ENCODE measurements around the gene AIFM1. TPM values are rescaled to one million over a fixed set of nuclear protein-coding genes. Genes with fewer than 3 reads are reported as not detected.

AIFM1 gene
- total RNA-seq, 3 donors from 2014 or later, result 45.2 to 54.5 (median 51.9) TPM

DNA sequence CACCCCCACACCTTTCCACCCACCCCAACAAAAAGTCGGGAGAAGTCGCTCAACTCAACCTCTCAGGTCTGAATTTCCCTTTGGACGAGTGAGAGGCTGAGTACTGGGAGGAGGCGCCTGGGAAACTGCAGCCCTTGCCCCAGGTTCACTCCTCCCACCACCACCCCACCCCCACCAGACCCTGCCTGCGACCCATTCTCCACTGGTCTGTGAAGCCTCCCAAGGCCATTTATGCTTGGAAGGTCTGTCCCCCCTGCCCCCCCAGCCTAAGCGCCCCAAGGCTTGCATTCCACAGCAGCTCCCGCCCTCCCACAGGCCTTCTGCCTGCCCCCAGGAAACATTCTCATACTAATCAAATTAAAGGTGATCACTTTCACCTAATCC lies 82.5 kb downstream of the AIFM1 start:
- Mint-ChIP-seq H3K27me3 (ENCODE audit: low read depth) (no peaks in the 10 kb centered on the region), H3K9me3 (no peaks in the 10 kb centered on the region), H3K4me3 (peak overlapping the region; percentile 65), H3K36me3 (ENCODE audit: insufficient read depth) (no peaks in the 10 kb centered on the region), H3K4me1 (ENCODE audit: low read depth) (peaks cover 74% of the 10 kb centered on the region)
- DNase-seq (no peak), ATAC-seq (no peak)

DNA sequence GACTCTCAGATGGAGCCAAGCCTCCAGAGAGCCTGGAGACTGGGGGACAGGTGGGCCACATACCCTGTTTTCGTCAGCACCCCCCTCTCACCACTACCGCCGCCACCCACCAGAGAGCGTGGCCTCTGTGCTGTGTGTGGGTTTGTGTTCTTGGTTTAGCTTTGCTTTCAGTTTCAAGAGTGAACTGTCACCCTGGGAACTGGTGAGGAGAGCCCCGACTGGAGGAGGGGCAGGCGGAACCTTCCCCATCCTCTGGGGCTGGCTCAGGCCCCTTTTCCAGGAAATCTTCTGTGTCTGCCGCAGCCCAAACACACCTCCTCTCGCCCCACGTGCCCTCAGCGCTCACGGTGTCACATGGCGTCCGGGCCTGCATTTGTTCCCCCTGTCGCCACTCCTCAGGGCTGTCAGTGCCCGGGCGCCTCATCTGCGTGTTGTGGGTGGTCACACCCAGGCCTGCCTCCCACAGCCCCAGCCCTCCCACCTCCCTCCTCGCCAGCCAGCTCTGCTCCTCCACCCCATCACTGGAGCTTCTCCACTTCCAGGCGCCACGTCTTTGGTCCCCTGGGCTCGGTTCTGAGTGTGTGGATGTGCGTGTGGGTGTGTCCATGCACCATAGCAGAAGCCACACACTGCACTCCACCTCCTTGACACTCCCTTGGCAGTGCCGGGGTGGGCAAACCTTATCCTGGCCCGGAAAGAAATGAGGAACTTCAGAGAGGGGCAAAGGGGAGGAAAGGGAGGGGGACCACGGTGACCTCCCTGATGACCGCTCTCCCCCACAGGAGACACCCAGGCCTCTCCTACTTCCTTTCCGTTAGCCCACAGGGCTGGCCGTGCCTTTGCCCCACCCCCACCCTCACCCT lies 83.2 kb downstream of the AIFM1 start:
- peaks cover 68% of the 10 kb centered on the region for H3K4me1 Mint-ChIP-seq (ENCODE audit: low read depth)

GRCh38 chrX:130081421-130082045 lies 84.1 kb downstream of the AIFM1 start:
- no peaks in the 10 kb centered on the region for H3K9me3 Mint-ChIP-seq
- peaks cover 62% of the 10 kb centered on the region for H3K4me1 Mint-ChIP-seq (ENCODE audit: low read depth)
- peak overlapping the region; percentile 71 for H3K4me3 Mint-ChIP-seq
- DNase-seq (no peak), ATAC-seq (no peak)
- no peaks in the 10 kb centered on the region for H3K27me3 Mint-ChIP-seq (ENCODE audit: low read depth)
- H3K36me3 Mint-ChIP-seq (ENCODE audit: insufficient read depth), result no peaks in the 10 kb centered on the region

More for the DNA sequence above, 83.2 kb downstream of the AIFM1 start:
- DNase-seq (peak; percentile 65), ATAC-seq (peak; percentile 76 to 79)
- Mint-ChIP-seq H3K4me3 (peak overlapping the region; percentile 71), H3K27me3 (ENCODE audit: low read depth) (no peaks in the 10 kb centered on the region), H3K9me3 (no peaks in the 10 kb centered on the region), H3K36me3 (ENCODE audit: insufficient read depth) (no peaks in the 10 kb centered on the region)

- peak overlapping the region; percentile 55 for H3K4me3 Mint-ChIP-seq
- peaks cover 55% of the 10 kb centered on the region for H3K4me1 Mint-ChIP-seq (ENCODE audit: low read depth)
- H3K27me3 Mint-ChIP-seq (ENCODE audit: low read depth), result no peaks in the 10 kb centered on the region
These were observed 84.8 kb downstream of the AIFM1 start for GRCh38 chrX:130080791-130081367.

DNA sequence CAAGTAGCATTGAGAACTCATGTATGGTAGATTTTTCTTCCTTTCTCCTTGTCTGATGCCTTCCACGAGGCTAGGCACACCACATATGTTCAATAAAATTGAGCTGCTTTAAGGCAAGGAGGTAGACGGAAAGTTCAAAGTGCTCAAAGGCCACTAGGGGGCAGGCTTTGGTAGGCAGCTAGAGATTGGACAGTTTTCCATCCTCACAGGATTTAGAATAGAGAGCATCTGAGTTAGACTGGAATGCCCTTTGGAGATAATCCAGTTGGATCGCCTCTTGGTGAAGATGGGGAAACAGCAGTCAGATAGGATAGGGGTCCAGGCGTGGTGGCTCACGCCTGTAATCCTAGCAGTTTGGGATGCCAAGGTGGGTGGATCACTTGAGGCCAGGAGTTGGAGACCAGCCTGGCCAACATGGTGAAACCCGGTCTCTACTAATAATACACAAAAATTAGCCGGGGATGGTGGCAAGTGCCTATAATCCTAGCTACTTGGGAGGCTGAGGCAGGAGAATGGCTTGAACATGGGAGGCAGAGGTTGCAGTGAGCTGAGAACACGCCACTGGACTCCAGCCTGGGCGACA lies 85.7 kb downstream of the AIFM1 start:
- Mint-ChIP-seq H3K4me3 (no peak overlapping the region), H3K27me3 (ENCODE audit: low read depth) (no peaks in the 10 kb centered on the region), H3K4me1 (ENCODE audit: low read depth) (peaks cover 47% of the 10 kb centered on the region), H3K36me3 (ENCODE audit: insufficient read depth) (peaks cover 4% of the 10 kb centered on the region), H3K9me3 (no peaks in the 10 kb centered on the region)
- ATAC-seq, result no peak
- peak; percentile 50 for DNase-seq

More at GRCh38 chrX:130080791-130081367, 84.8 kb downstream of the AIFM1 start:
- no peaks in the 10 kb centered on the region for H3K9me3 Mint-ChIP-seq
- no peak for DNase-seq
- peaks cover under 1% of the 10 kb centered on the region for H3K36me3 Mint-ChIP-seq (ENCODE audit: insufficient read depth)
- no peak for ATAC-seq

Other genes with a start within 250 kb of the AIFM1 start
- 1 to 10 TPM; 7.9 to 9.0 (median 8.8) TPM for gene BCORL1, start 183.2 kb downstream of the AIFM1 start, total RNA-seq
- gene ELF4, start 55.3 kb downstream of the AIFM1 start, total RNA-seq, result 10 to 100 TPM; 22.7 to 26.5 (median 23.0) TPM
- 10 to 100 TPM; 10.6 to 13.6 (median 11.0) TPM for gene RAB33A, start 6.1 kb upstream of the AIFM1 start, total RNA-seq
- 1 to 10 TPM; 4.4 to 5.5 (median 5.2) TPM for gene ZNF280C, start 103.1 kb upstream of the AIFM1 start, total RNA-seq
- 10 to 100 TPM in 2 of 3 donors, 1 to 10 TPM in 1; 9.6 to 11.3 (median 10.9) TPM for gene SLC25A14, start 174.1 kb upstream of the AIFM1 start, total RNA-seq
- gene GPR119, start 219.8 kb upstream of the AIFM1 start, total RNA-seq, result not detected
- 10 to 100 TPM; 25.5 to 26.4 (median 25.5) TPM for gene RBMX2, start 236.1 kb upstream of the AIFM1 start, total RNA-seq